ENCODE data around the gene DNLZ.

DNLZ gene

GRCh38 chr9:136318776-136319241 lies 44.7 kb downstream of the DNLZ start:
- H3K4me3 ChIP-seq (ENCODE audit: low read depth, low read length), result no peak overlapping the region
- no peak for DNase-seq (ENCODE audit: low read depth)
- no peak for TF ChIP-seq MAX (IDR thresholded peaks at IDR 0.05; ENCODE audit: low read depth, low read length)
- TF ChIP-seq POLR2A (IDR thresholded peaks at IDR 0.05; ENCODE audit: extremely low read depth, insufficient read length), result no peak
- TF ChIP-seq MYC (IDR thresholded peaks at IDR 0.05; ENCODE audit: low read depth, low read length), result no peak
- TF ChIP-seq CTCF (IDR thresholded peaks at IDR 0.05; ENCODE audit: low read depth, low read length), result no peak

- no peak for DNase-seq (ENCODE audit: low read depth)
- no peak for TF ChIP-seq MYC (IDR thresholded peaks at IDR 0.05; ENCODE audit: low read depth, low read length)
- TF ChIP-seq CTCF (IDR thresholded peaks at IDR 0.05; ENCODE audit: low read depth, low read length), result no peak
- TF ChIP-seq MAX (IDR thresholded peaks at IDR 0.05; ENCODE audit: low read depth, low read length), result no peak
- no peak for TF ChIP-seq POLR2A (IDR thresholded peaks at IDR 0.05; ENCODE audit: extremely low read depth, insufficient read length)
- H3K4me3 ChIP-seq (ENCODE audit: low read depth, low read length), result no peak overlapping the region
Measured at GRCh38 chr9:136318111-136318775, 45.3 kb downstream of the DNLZ start.

GRCh38 chr9:136317695-136318094 lies 45.8 kb downstream of the DNLZ start:
- no peak overlapping the region for H3K4me3 ChIP-seq (ENCODE audit: low read depth, low read length)
- TF ChIP-seq POLR2A (IDR thresholded peaks at IDR 0.05; ENCODE audit: extremely low read depth, insufficient read length) (no peak), MAX (IDR thresholded peaks at IDR 0.05; ENCODE audit: low read depth, low read length) (no peak), CTCF (IDR thresholded peaks at IDR 0.05; ENCODE audit: low read depth, low read length) (no peak), MYC (IDR thresholded peaks at IDR 0.05; ENCODE audit: low read depth, low read length) (no peak)
- no peak for DNase-seq (ENCODE audit: low read depth)

- TF ChIP-seq CTCF (IDR thresholded peaks at IDR 0.05; ENCODE audit: low read depth, low read length) (no peak), MAX (IDR thresholded peaks at IDR 0.05; ENCODE audit: low read depth, low read length) (no peak), POLR2A (IDR thresholded peaks at IDR 0.05; ENCODE audit: extremely low read depth, insufficient read length) (no peak), MYC (IDR thresholded peaks at IDR 0.05; ENCODE audit: low read depth, low read length) (no peak)
- H3K4me3 ChIP-seq (ENCODE audit: low read depth, low read length), result no peak overlapping the region
- DNase-seq (ENCODE audit: low read depth), result no peak
Measured at GRCh38 chr9:136316896-136317676, 46.5 kb downstream of the DNLZ start.

- no peak for TF ChIP-seq MYC (IDR thresholded peaks at IDR 0.05; ENCODE audit: low read depth, low read length)
- TF ChIP-seq MAX (IDR thresholded peaks at IDR 0.05; ENCODE audit: low read depth, low read length), result no peak
- TF ChIP-seq CTCF (IDR thresholded peaks at IDR 0.05; ENCODE audit: low read depth, low read length), result no peak
- no peak for TF ChIP-seq POLR2A (IDR thresholded peaks at IDR 0.05; ENCODE audit: extremely low read depth, insufficient read length)
- no peak overlapping the region for H3K4me3 ChIP-seq (ENCODE audit: low read depth, low read length)
- no peak for DNase-seq (ENCODE audit: low read depth)
Measured at GRCh38 chr9:136316271-136316751, 47.2 kb downstream of the DNLZ start.
